ENCODE measurements around the gene NCF4. TPM values are rescaled to one million over a fixed set of nuclear protein-coding genes. Genes with fewer than 3 reads are reported as not detected.

The NCF4 gene
- total RNA-seq, 1 experiment from 2014 or later, result not detected

GRCh38 chr22:36863979-36864378, 3.2 kb downstream of the NCF4 start:
- POLR2A ChIA-PET, result no interaction called here
- in situ Hi-C loops (cut with HindIII; ENCODE audit: low pct_unique_long_range_greater_than_20kb, low sequenced_read_pairs), result no loop called here
- CTCF ChIA-PET, result no interaction called here

GRCh38 chr22:36864454-36865215, 3.8 kb downstream of the NCF4 start:
- ChIA-PET CTCF (no interaction called here), POLR2A (no interaction called here)
- Histone ChIP-seq H3K27me3 (ENCODE audit: control insufficient read depth, insufficient read depth, low read length) (no peaks in the 10 kb centered on the region; the same call in 1 of the 2 replicates), H3K4me1 (ENCODE audit: control insufficient read depth, insufficient read depth, low read length) (no peaks in the 10 kb centered on the region), H3K4me3 (ENCODE audit: low read depth in 2 of 2, low read length in 2 of 2) (no peak overlapping the region), H3K27ac (ENCODE audit: low read length) (no peak overlapping the region), H3K36me3 (ENCODE audit: control insufficient read depth, insufficient read depth, low read length) (no peaks in the 10 kb centered on the region), H3K9me3 (ENCODE audit: control insufficient read depth, insufficient read depth, low read depth, low read length) (no peaks in the 10 kb centered on the region)
- no TSS peak for BruUV-seq (replicated peaks)
- in situ Hi-C loops (cut with HindIII; ENCODE audit: low pct_unique_long_range_greater_than_20kb, low sequenced_read_pairs), result no loop called here
- DNase-seq (ENCODE audit: low read depth, low spot score) (no peak), ATAC-seq (no peak)
- intact Hi-C loops (cut with micrococcal nuclease; ENCODE audit: unreplicated experiment), result no loop called here
- TF ChIP-seq SIN3A (IDR thresholded peaks at IDR 0.05; ENCODE audit: borderline replicate concordance, insufficient read depth, low read depth, low read length) (no peak), CTCF (IDR thresholded peaks at IDR 0.05) (no peak), POLR2AphosphoS5 (IDR thresholded peaks at IDR 0.05; ENCODE audit: low read depth, low read length) (no peak), TCF7L2 (IDR thresholded peaks at IDR 0.05; ENCODE audit: low read depth, low read length) (no peak), REST (IDR thresholded peaks at IDR 0.05; ENCODE audit: insufficient read depth in 1 of 2, low read depth in 2 of 2, low read length in 1 of 2) (no peak)

More at GRCh38 chr22:36863979-36864378, 3.2 kb downstream of the NCF4 start:
- BruUV-seq (replicated peaks), result no TSS peak
- Histone ChIP-seq H3K4me1 (ENCODE audit: control insufficient read depth, insufficient read depth, low read length) (no peaks in the 10 kb centered on the region), H3K27me3 (ENCODE audit: control insufficient read depth, insufficient read depth, low read length) (no peaks in the 10 kb centered on the region), H3K4me3 (ENCODE audit: low read depth in 2 of 2, low read length in 2 of 2) (no peak overlapping the region), H3K36me3 (ENCODE audit: control insufficient read depth, insufficient read depth, low read length) (no peaks in the 10 kb centered on the region), H3K9me3 (ENCODE audit: control insufficient read depth, insufficient read depth, low read depth, low read length) (no peaks in the 10 kb centered on the region), H3K27ac (ENCODE audit: low read length) (no peak overlapping the region)
- intact Hi-C loops (cut with micrococcal nuclease; ENCODE audit: unreplicated experiment), result no loop called here
- DNase-seq (ENCODE audit: low read depth, low spot score), result no peak
- ATAC-seq, result no peak
- TF ChIP-seq POLR2AphosphoS5 (IDR thresholded peaks at IDR 0.05; ENCODE audit: low read depth, low read length) (no peak), REST (IDR thresholded peaks at IDR 0.05; ENCODE audit: insufficient read depth in 1 of 2, low read depth in 2 of 2, low read length in 1 of 2) (no peak), CTCF (IDR thresholded peaks at IDR 0.05) (no peak), TCF7L2 (IDR thresholded peaks at IDR 0.05; ENCODE audit: low read depth, low read length) (no peak), SIN3A (IDR thresholded peaks at IDR 0.05; ENCODE audit: borderline replicate concordance, insufficient read depth, low read depth, low read length) (no peak)

Data from Panc1 (cell line).